Stimulated activated CD8-positive, alpha-beta memory T cell treated with anti-CD3 and anti-CD28 coated beads, Interleukin-7, amount 100 ng/mL, for 4 hours (primary cell): Measurements from ENCODE around the gene WFDC6.

Experiments
- DNase-seq, 2 donors: peaks; one replicate each; pipeline ENCODE4 v3.0.0-alpha.2; 2020; ENCODE audit warnings: low read depth in 2 of 2

Gene WFDC6

DNA sequence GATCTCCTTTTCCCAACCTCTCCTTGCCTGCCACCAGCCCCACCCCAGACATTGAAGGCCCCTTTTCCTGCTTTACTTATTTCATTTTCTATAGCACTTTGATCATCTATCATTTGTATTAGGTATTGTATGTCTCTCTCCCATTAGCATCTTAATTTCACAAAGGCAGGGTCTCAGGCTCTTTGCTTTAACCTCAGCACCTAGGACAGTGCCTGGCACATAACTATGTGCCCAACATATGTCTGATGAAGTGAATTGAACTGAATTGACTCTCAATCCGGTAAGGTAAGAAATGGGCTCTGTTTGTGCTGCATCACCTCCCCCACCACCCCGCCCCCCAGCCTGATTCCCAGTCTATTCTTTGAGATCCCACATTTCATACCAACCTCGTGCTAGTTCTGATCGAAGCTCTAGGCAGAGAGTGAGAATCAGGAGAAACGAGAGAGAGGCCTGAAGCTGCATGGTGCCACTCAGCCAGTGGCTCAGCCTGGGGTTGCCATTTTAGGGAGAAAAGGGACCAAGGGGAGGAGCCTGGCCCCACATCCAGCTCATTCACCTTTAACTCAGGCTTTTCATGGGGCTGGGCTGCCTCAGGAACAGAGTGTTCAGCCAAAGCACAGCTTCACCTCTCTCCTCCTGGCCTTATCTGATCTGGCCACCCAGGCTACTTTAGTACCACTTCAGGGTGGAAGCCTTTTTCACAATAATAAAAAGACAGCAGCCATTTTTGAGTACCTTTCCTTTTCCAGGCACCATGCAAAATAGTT lies 24.0 kb downstream of the WFDC6 start, which contains the start of gene SPINT3:
Gene SPINT3 (minus strand): TSS at position 476 of the 767 bp plus-strand sequence. CDS start 14 bp downstream, at position 462.
- no peak for DNase-seq

DNA sequence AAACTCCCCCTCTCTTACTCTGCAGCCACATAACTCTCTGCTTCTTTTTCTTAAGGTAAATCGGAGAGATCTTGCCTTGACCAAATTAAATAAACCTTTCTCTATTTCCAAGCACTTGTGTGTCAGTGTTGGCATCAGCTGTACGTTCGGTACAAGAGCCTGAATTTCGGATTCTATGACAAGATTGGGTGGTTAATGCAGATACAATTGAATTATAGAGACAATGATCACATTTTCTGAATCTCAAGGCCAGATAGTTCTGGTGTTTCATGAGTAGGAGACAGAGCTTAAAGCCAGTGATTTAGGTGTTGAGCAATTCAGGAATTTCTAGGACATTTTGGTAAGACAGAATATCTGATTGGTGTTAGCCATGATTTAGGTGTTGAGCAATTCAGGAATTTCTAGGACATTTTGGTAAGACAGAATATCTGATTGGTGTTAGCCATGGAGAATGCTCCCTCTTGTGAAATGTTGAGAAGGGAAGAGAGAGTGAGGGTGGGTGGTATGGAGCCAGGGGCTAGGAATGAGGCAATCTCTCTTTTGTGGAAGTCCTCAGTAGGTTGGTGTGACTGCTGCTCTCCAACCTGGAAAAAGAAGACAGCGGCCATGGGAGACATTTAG lies 28.9 kb downstream of the WFDC6 start:
- DNase-seq: no peak

DNA sequence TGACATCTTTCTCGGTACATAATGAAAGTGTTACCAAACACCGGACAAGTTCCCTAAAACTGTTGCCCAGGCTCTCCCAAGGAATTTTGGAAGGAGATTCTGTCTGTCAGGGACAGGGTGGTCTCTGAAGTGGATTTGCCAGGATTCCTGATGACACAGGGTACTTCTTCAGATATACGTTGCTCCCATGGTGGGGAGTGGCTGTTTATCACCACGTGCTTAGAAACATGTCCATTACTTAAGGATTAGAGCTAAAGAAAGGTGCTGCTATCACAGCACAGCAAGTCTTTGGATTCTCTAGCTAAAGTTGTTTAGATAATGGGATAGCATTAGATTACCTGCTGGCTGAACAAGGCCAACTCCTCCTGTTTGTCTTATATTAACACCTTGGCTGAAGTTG lies 30.2 kb downstream of the WFDC6 start:
- no peak for DNase-seq

DNA sequence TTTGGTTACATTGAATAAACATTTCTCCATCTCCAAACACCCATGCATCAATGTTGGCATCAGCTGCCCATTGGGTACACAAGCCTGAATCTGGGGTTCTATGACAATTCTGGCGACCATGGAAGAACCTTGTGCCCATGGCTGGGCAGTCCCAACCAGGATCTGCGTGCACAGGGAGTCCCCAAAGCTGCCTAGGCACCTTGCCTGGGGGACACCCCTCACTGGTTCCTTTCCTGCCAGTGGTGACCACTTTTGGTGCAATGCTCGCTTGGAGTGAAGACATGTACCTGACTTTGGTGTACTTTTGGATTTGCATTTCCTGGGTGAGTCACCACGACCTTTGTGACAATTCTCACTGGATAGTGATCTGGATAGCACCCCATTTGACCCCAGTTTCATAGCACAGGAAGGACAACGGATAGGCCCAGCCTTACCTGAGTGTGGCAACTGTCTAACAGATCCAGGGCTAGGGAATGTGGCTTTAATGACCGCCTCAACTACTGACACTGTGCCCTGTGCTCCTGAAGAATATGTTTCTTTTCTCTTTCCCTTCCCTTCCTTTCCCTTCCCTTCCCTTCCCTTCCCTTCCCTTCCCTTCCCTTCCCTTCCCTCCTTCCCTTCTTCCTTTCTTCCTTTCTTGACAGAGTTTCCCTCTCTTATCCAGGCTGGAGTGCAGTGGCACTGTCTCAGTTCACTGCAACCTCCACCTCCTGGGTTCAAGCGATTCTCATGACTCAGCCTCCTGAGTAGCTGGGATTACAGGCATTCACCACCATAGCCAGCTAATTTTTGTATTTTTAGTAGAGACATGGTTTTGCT lies 31.0 kb downstream of the WFDC6 start:
- DNase-seq: no peak

DNA sequence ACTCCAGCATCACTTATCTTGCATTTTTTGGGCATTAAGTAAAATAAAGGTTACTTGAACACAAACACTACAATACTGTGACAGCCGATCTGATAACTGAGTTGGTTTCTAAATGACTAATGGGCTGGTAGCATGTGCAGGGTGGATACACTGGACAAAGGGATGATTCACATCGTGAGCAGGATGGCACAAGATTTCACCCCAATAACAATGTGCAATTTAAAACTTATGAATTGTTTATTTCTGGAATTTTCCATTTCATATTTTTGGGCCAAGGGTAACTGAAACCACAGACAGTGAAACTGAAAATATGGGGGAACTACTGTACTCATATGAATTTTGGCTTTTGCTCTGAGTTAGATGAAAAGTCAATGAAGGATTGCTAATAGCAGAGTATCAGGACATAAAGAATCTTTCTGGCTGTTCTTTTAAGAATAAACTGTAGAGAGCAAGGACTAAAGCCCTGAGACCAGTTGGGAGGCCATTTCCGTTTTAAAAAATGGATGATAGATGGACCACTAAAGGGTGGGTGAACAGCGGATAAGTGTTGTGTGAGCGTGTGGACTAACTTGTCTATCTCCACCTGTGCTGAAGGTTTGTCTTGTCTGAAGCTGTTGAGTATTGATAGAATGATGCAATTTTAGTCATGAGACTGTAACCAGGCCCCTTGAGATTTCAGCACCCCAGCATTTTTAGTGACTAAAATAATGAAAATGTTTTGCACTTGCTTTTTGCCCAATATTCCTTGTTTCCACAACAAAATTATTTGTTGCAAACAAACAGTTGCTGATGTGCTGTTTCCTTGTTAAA lies 32.1 kb downstream of the WFDC6 start:
- DNase-seq: no peak

DNA sequence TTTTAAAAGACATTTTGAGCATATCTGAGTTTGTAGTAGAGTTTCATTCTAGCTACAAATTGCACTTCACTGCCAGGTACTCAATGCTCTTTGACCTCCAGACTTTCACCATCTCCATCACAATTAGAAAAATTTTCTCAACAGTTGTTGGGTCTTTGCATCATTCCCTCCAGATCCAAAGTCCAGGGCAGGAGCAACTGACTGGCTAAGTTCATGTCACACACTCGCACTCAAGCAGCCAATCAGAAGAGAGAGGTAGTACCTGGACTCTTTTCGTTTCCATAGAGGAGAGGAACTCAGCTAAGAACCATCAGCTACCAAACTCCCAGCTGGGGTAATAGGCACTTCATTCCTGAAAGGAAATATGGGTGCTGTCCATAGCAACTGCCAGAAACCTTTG lies 32.9 kb downstream of the WFDC6 start:
- DNase-seq: no peak

DNA sequence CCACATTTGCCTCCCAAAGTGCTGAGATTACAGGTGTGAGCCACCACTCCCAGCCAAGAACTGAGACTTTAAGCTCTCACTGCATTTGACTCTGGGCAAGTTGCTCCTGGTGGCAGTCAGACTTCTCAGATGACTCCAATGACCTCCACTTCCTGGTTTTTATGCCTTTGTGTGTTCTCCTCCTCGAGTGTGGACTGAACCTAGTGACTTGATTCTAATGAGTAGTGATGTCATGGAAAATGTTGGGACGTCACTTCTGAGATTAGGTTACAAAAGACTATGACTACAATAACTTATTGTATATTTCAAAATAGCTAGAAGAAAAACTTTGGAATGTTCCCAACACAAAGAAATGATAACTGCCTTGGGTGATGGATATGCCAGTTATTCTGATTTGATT lies 35.9 kb downstream of the WFDC6 start:
- DNase-seq: no peak

DNA sequence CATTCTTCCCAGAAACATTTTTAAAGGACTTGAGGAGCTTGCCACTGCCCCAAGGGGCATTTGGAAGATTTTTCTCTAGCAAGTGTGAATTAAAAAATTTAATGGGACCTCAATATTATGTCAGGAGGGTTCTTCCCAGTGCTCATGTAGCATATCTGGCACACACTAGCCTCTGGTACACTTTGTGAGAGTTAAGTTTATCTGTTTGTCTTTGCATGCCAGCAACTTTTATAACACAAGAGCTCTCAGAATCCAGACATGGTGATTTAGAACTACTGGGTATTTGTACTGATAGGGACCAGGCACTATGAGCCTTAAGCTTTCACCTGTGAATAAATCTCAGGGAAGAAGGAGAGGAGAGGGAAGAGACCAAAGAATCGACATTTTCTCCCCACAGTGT lies 36.7 kb downstream of the WFDC6 start:
- no peak for DNase-seq

DNA sequence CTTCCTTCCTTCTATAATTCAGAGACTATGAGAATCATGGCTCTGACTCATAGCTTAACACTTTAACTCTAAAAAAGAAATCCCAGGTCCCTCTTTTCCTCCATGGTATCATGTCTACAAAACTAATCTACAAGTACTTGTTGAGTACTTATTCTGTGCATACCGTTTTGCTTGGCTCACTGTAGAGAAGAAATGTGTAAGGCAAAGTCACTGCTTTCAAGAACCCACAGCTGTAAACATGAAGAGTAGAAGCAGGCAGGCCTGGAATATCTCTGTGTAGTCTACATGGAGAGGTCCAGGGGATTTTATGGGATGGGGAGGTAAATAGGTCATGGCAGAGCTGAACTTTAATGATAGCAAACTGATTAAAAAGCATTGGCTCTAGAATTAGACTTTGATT lies 37.7 kb downstream of the WFDC6 start:
- DNase-seq: no peak

DNA sequence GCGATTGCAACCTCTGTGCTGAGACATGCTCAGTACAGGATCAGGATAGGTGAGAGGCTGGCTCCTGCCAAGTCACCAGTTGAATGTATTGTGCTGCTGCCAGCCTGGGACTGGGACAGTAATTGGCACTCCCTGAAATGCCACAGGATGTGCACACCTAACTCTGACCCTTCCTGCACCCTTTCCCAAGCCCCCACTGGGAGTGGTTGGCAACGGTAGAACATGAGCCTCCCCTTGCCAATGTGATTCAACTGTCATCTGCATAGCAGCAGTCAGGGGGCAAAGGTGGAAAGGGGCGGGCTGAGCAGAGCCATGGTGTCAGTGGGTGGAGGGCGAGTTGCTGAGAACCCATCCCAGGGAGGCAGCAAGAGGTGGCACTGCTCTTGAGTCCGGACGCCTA lies 39.3 kb downstream of the WFDC6 start:
- no peak for DNase-seq

DNA sequence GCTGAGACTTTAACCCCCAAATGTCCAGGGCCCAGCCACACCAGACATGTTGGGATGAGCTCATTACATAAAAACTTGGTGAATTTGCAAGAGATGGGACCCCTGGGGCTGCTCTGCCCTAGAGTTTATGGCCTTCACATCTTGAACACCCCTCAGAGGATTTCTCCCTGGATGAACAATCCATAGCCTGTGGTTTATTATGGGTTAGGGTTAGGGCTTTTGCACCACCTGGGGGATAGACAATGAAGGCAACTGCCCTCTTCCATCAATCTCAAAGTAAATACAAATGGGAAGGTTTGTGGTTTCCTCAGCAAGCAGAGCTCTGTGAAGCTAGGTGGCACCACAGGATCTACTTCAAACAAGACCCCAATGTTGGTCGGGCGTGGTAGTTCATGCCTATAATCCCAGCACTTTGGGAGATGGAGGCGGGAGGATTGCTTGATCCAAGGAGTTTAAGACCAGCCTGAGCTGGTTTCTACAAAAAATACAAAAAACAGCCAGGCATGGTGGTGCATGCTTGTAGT lies 41.2 kb downstream of the WFDC6 start:
- no peak for DNase-seq

DNA sequence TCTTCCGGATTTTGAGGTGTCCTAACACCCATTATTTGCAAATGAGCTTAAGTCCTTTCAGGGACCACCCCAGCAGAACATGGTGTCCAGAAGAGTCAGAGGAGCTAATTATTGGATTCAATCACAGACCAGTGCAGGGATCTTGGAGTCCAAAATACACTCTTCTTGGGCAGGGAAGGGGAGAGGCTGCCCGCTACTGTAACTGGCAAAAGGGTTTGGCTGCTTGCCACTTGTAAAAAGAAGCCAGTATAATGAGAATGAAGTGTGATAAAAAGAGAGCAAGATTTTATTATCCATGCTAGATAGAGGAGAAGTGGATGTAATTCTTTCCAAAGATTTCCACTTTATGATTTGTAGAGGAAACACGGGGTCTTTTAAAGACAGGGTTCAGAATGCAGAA lies 43.1 kb downstream of the WFDC6 start:
- no peak for DNase-seq

DNA sequence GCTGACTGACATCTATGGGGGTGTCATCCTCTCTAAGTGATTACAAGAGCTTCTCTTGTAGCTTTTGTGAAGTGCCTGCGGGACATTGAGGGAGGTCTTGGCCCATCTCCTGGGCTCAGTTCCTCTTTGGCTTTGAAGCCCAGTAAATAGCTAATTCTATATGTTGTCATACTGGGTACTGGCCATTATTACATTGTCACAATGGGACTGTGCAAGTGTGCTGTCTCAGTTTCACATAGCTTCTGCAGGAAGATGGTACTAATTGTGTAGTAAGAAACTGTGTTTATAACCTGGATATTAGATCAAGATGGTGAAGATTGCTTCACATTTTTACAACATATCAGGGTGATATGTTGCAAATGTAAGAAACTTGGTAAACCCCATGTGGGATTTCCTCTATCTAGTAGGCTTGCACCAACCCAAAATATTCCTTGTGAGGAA lies 43.8 kb downstream of the WFDC6 start:
- no peak for DNase-seq

DNA sequence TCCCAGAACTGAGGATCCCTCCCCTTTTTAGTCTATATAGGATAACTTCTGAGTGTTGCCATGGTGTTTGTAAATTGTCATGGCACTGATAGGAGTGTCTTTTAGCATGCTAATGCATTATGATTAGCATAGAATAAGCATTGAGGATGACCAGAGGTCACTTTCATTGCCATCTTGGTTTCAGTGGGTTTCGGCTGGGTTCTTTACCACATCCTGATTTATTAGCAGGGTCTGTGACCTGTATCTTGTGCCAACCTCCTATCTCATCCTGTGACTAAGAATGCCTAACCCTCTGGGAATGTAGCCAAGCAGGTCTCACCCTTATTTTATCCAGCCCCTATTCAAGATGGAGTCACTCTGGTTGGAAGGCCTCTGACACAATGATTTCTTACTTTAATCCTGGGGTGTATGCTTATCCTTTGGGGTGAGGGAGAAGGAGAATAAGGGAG lies 50.2 kb downstream of the WFDC6 start:
- no peak for DNase-seq

DNA sequence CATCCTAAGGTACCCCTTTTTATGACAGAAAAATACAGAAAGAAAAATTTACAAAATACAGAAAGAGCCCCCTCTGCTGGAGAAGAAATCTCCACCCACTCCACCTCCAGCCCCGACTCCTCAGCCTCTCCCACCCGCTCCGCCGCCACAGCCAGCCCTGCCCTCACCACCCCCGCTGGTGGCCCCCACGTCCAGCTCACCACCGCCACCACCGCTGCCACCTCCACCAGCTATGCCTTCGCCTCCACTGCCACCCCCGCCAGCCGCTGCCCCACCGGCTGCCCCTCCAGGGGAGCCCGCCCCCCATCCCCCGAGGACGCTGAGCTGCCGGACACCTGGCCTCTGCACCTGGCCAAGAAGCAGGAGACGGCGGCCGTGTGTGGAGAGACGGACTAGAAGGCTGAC lies 52.0 kb downstream of the WFDC6 start:
- DNase-seq: no peak

DNA sequence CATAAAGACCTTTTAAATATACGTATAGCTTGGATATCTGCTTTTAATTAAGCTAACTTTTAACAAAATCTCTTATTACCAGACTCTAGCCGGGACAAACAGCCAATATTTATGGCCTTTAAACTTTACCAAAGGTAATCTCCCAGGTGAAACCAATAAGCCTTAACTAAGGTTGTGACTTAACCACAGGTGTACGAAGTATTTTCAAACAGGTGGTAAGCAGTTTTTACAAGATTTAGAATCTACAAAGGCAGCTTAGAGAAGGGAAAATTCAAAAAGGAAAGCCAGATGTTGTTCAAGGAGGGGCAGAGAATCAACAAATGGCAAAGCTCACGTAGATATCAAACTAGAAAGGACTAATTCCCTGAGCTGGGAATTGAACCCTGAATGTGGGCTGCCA lies 53.9 kb downstream of the WFDC6 start:
- DNase-seq: no peak

DNA sequence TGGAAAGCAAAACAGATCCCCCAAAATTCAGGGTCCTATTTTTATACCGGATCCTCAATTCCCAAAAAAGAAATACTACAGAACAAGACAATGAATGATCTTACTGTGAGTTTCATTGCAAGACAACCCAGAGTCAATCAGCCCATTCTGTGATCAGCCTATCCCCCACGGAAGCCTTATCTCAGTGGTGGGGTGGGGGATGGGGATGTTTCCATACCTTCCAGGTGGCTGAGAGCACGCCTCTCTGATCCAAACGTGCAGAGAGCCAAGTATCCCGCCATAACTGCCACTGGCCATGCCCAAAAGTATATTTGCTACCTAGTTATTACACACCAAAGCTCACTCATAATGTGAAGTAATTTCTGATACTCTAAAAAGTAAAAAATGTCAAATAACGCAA lies 54.6 kb downstream of the WFDC6 start:
- DNase-seq: no peak
